Central memory CD8-positive, alpha-beta T cell (primary cell): ENCODE results near the gene LRPPRC.
"Not testable (repeated sequence)": the region's sequence is repeated elsewhere in the genome, so short reads cannot be mapped to it uniquely, and the experiment has no call there.

Experiments
- ATAC-seq: fragments of 150-1000 bp; cut with Tn5 transposase; replicated peaks from 2 replicates; pipeline ENCODE4 v1.10.0; 2022; ENCODE audit warnings: mild to moderate bottlenecking, moderate FRiP score, moderate number of reproducible peaks; ENCODE audit not compliant: poor library complexity, severe bottlenecking; ENCODE audit errors: extremely low read depth
- DNase-seq, 2 donors: peaks; one replicate each; pipeline ENCODE4 v3.0.0; 2021; ENCODE audit warnings: low spot score in 2 of 2
- H3K27ac Mint-ChIP-seq: one replicate; pipeline ENCODE4 v1.8.0; 2022; ENCODE audit warnings: low read depth, mild to moderate bottlenecking, moderate library complexity, mixed read lengths
- H3K27me3 Mint-ChIP-seq: one replicate; pipeline ENCODE4 v1.8.0; 2022; ENCODE audit warnings: mixed read lengths
- H3K36me3 Mint-ChIP-seq: one replicate; pipeline ENCODE4 v1.8.0; 2022; ENCODE audit warnings: mild to moderate bottlenecking, moderate library complexity, mixed read lengths; ENCODE audit not compliant: insufficient read depth
- H3K4me1 Mint-ChIP-seq: one replicate; pipeline ENCODE4 v1.8.0; 2022; ENCODE audit warnings: mixed read lengths
- H3K4me3 Mint-ChIP-seq: one replicate; pipeline ENCODE4 v1.8.0; 2022; ENCODE audit warnings: mild to moderate bottlenecking, moderate library complexity, mixed read lengths
- H3K9me3 Mint-ChIP-seq: one replicate; pipeline ENCODE4 v1.8.0; 2022; ENCODE audit warnings: mixed read lengths

LRPPRC gene

DNA sequence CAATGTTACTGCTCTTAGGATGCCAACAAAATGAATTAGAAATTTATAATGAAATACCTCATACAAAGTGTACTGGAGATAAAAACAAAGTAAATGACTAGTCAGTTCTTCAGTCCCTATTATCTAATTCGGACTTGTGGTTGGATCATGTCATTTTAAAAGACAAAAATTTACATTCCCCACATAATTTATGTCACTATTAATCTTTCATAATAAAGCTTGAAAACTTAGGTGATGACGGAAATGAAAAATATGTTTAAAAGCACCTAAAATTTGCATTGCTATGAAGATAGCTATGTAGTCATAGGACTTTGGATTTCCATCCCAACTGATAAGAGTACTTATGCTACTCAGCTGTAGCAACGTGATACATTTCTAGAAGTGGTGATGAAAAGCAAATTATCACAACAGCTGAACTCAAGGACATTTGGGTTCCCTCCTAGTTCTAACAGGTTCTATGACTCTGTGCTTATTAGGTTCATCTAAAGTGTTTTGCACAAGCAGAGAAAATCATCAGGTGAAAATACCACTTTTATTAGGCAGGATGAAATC lies 58.4 kb downstream of the LRPPRC start:
- no peak overlapping the region for H3K27ac Mint-ChIP-seq
- no peaks in the 10 kb centered on the region for H3K9me3 Mint-ChIP-seq
- H3K4me3 Mint-ChIP-seq: no peak overlapping the region
- DNase-seq (no peak), ATAC-seq (no peak)
- H3K27me3 Mint-ChIP-seq: no peaks in the 10 kb centered on the region
- no peaks in the 10 kb centered on the region for H3K4me1 Mint-ChIP-seq
- H3K36me3 Mint-ChIP-seq: peaks cover 30% of the 10 kb centered on the region

GRCh38 chr2:43934567-43934966 lies 61.2 kb downstream of the LRPPRC start:
- H3K27me3 Mint-ChIP-seq: no peaks in the 10 kb centered on the region
- H3K27ac Mint-ChIP-seq: no peak overlapping the region
- peaks cover 15% of the 10 kb centered on the region for H3K4me1 Mint-ChIP-seq
- H3K9me3 Mint-ChIP-seq: no peaks in the 10 kb centered on the region
- ATAC-seq (no peak), DNase-seq (no peak)
- no peak overlapping the region for H3K4me3 Mint-ChIP-seq
- H3K36me3 Mint-ChIP-seq: peaks cover 27% of the 10 kb centered on the region

- ATAC-seq: no peak
- H3K9me3 Mint-ChIP-seq: no peaks in the 10 kb centered on the region
- H3K4me3 Mint-ChIP-seq: no peak overlapping the region
- peaks cover 24% of the 10 kb centered on the region for H3K36me3 Mint-ChIP-seq
- no peak overlapping the region for H3K27ac Mint-ChIP-seq
- H3K27me3 Mint-ChIP-seq: no peaks in the 10 kb centered on the region
- no peak for DNase-seq
- peaks cover 32% of the 10 kb centered on the region for H3K4me1 Mint-ChIP-seq
These were observed 64.5 kb downstream of the LRPPRC start for GRCh38 chr2:43931293-43931692.

DNA sequence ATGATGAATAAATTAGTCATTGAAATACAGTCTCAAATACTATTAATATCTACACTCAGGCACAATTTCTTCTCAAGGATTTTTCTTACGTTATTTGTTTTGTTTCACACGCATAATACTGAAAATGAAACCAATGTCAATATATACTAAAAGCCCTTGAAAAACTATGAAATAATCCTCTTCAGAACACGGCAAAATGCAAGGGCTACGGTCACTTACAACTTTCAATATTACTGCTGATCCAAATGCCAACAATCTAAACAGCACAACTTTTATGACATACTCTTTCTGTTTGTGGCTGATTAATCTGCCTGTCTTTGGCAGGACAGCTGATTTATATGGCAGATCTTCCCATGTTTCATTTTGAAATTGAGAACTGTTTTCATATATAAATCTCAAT lies 68.3 kb downstream of the LRPPRC start:
- no peak for ATAC-seq
- Mint-ChIP-seq H3K27ac (peak overlapping the region; percentile 88), H3K27me3 (no peaks in the 10 kb centered on the region), H3K4me3 (peak overlapping the region; percentile 64), H3K4me1 (peaks cover 32% of the 10 kb centered on the region), H3K9me3 (no peaks in the 10 kb centered on the region), H3K36me3 (peaks cover 27% of the 10 kb centered on the region)
- no peak for DNase-seq

DNA sequence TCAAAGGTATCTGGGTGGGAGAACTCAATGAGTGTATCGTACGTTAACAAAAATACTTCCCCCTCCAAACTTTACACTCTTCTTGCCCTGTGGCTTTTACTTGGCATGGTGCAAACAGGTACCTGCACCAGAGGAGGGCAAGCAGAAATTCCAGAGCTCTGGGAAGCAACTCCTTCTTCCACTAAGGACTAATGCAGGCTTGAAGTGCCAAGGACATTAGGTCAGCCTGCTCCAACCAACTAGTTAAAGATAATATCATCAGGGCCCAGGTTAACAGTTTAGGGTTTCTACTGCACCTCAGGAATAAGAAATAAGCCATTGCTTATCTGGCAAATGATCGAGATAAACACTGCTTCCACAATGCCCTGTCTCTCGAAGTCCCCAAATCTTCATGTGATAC lies 70.4 kb downstream of the LRPPRC start:
- peaks cover 24% of the 10 kb centered on the region for H3K4me1 Mint-ChIP-seq
- no peaks in the 10 kb centered on the region for H3K27me3 Mint-ChIP-seq
- no peaks in the 10 kb centered on the region for H3K9me3 Mint-ChIP-seq
- H3K4me3 Mint-ChIP-seq: no peak overlapping the region
- peaks cover 25% of the 10 kb centered on the region for H3K36me3 Mint-ChIP-seq
- no peak overlapping the region for H3K27ac Mint-ChIP-seq
- DNase-seq (no peak), ATAC-seq (no peak)

GRCh38 chr2:43924463-43924862 lies 71.3 kb downstream of the LRPPRC start:
- Mint-ChIP-seq H3K27ac (no peak overlapping the region), H3K27me3 (no peaks in the 10 kb centered on the region), H3K4me1 (peaks cover 16% of the 10 kb centered on the region), H3K9me3 (no peaks in the 10 kb centered on the region), H3K36me3 (peaks cover 28% of the 10 kb centered on the region), H3K4me3 (no peak overlapping the region)
- DNase-seq (no peak), ATAC-seq (no peak)

- not testable (repeated sequence) for H3K9me3 Mint-ChIP-seq, H3K27ac Mint-ChIP-seq, H3K4me3 Mint-ChIP-seq, H3K27me3 Mint-ChIP-seq, ATAC-seq, H3K4me1 Mint-ChIP-seq, DNase-seq
- peaks cover 42% of the 10 kb centered on the region for H3K36me3 Mint-ChIP-seq
These were observed 84.5 kb downstream of the LRPPRC start for GRCh38 chr2:43911136-43911790.

DNA sequence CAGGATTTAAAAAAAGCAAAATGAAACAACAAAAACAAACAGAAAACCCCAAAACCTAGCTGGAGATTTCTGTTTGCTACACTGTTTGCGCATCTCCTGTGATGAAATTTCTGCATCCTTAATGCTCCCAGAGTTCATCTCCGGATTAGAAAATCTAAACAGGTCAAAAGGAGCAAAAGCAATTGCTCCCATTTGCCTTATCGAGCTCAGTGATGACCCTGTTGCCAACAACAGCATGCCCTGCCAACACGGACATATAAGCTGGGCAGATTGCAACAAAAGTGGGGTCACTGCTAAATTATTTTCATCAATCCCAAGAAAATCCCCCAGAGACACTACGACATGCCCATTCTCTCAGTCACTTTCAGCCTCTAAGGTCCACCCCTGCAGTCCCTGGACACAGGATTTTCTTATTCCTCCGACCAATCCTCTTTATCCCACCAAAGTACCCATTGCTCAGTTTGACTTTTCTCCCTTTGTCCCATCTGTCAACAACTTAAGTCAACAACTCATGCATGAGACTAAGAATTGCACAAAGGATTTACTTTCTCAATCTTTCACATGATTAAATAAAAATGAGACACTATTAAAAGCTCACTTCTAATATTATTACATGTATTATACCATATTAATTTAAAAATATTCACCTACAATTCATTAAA lies 89.2 kb downstream of the LRPPRC start:
- H3K4me3 Mint-ChIP-seq: no peak overlapping the region
- ATAC-seq (no peak), DNase-seq (no peak)
- H3K36me3 Mint-ChIP-seq: peaks cover 44% of the 10 kb centered on the region
- H3K27me3 Mint-ChIP-seq: no peaks in the 10 kb centered on the region
- H3K4me1 Mint-ChIP-seq: no peaks in the 10 kb centered on the region
- no peaks in the 10 kb centered on the region for H3K9me3 Mint-ChIP-seq
- no peak overlapping the region for H3K27ac Mint-ChIP-seq

DNA sequence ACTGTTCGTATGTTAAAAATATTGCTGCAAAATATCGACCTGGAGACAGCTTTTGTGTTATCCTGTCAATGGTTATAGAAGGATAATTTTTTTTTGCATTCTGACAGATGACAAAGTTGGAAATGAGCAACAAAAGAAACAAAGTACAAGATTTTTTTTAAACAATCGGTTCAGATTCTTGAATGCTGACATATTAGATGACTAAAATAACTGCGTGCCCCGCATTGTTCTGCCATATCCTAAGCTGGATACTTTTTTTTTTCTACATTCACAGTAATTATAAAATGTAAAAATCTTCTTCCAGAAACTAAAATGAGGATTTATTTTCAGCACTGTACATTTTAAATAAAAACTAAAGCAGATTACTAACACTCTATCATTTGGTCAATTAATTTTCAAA lies 89.9 kb downstream of the LRPPRC start:
- H3K27me3 Mint-ChIP-seq: no peaks in the 10 kb centered on the region
- H3K4me1 Mint-ChIP-seq: no peaks in the 10 kb centered on the region
- ATAC-seq: no peak

DNA sequence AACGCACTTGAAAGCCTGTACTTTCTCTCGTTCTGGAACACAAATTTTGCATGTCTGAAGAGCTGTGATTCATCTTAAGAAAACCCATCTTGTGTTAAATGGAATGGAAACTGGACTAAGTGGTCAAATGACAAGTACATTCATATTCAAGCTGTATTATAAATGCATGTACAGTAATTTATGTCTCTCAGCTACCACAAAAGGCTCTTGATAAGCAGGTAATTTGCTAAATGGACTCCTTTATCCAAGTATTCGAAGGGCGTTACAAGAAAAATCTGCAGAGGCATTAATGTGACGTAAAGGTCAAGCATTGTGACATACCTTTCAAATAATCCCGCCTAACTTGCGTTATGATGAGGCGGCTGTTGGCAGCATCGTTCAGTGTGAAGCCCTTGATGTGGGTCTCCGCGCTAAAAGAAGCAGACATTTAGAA lies 90.4 kb downstream of the LRPPRC start:
- H3K4me3 Mint-ChIP-seq: no peak overlapping the region
- H3K4me1 Mint-ChIP-seq: no peaks in the 10 kb centered on the region
- no peaks in the 10 kb centered on the region for H3K9me3 Mint-ChIP-seq
- DNase-seq (no peak), ATAC-seq (no peak)
- H3K36me3 Mint-ChIP-seq: peaks cover 39% of the 10 kb centered on the region
- H3K27ac Mint-ChIP-seq: no peak overlapping the region
- H3K27me3 Mint-ChIP-seq: no peaks in the 10 kb centered on the region

More for the DNA sequence above, 89.9 kb downstream of the LRPPRC start:
- no peak for DNase-seq
- peaks cover 42% of the 10 kb centered on the region for H3K36me3 Mint-ChIP-seq
- H3K4me3 Mint-ChIP-seq: no peak overlapping the region
- H3K9me3 Mint-ChIP-seq: no peaks in the 10 kb centered on the region
- H3K27ac Mint-ChIP-seq: no peak overlapping the region

DNA sequence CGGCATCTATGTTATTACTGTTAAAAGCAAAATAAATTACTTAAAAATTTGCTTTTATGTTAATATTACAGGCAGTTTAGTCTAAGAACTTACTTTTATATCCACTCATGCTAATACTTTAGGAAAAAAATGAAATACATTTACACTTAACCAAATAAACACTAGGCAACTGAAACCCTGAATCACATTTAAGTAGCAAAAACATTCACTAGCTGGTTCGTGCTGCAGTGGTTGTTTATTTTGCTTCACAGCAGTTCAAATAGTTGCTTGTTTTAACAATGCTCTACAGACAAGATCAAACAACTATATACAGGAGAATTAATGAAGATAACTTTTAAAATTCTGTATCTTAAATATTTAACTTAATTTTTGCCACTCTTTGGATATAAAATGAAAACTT lies 96.2 kb downstream of the LRPPRC start:
- Mint-ChIP-seq H3K4me1 (no peaks in the 10 kb centered on the region), H3K27ac (no peak overlapping the region), H3K27me3 (no peaks in the 10 kb centered on the region), H3K36me3 (peaks cover 37% of the 10 kb centered on the region), H3K9me3 (no peaks in the 10 kb centered on the region), H3K4me3 (no peak overlapping the region)
- no peak for DNase-seq
- ATAC-seq: no peak

GRCh38 chr2:43898838-43899346 lies 96.9 kb downstream of the LRPPRC start:
- H3K27me3 Mint-ChIP-seq: no peaks in the 10 kb centered on the region
- no peak overlapping the region for H3K27ac Mint-ChIP-seq
- DNase-seq (no peak), ATAC-seq (no peak)
- H3K4me3 Mint-ChIP-seq: no peak overlapping the region
- H3K9me3 Mint-ChIP-seq: no peaks in the 10 kb centered on the region
- H3K4me1 Mint-ChIP-seq: no peaks in the 10 kb centered on the region
- H3K36me3 Mint-ChIP-seq: peaks cover 37% of the 10 kb centered on the region
